22Rv1 (cell line): ENCODE results near the gene SHCBP1L.

Experiments
- H3K27ac ChIP-seq: fragments of 450-650 bp; 2 replicates; pipeline ENCODE4 v1.5.1; 2017
- CTCF ChIP-seq: fragments of 450-650 bp; IDR thresholded peaks from 2 replicates; pipeline ENCODE4 v1.5.1; 2017; ENCODE audit warnings: mild to moderate bottlenecking
- ZFX ChIP-seq: fragments of 450-650 bp; IDR thresholded peaks from 2 replicates; pipeline ENCODE4 v1.6.1; 2017; ENCODE audit warnings: antibody characterized with exemption, borderline replicate concordance

Gene SHCBP1L

GRCh38 chr1:182990413-182991144, 37.6 kb upstream of the SHCBP1L start:
- TF ChIP-seq ZFX: no peak
- TF ChIP-seq CTCF: no peak
- no peak overlapping the region for H3K27ac ChIP-seq

- TF ChIP-seq ZFX (no peak), CTCF (no peak)
- H3K27ac ChIP-seq: no peak overlapping the region
These were observed 32.9 kb upstream of the SHCBP1L start for GRCh38 chr1:182985876-182986275.

GRCh38 chr1:182984621-182985020, 31.7 kb upstream of the SHCBP1L start:
- no peak overlapping the region for H3K27ac ChIP-seq
- no peak for TF ChIP-seq CTCF
- TF ChIP-seq ZFX: no peak

GRCh38 chr1:182984138-182984537, 31.2 kb upstream of the SHCBP1L start:
- no peak overlapping the region for H3K27ac ChIP-seq
- no peak for TF ChIP-seq ZFX
- no peak for TF ChIP-seq CTCF

GRCh38 chr1:182978151-182978853, 25.3 kb upstream of the SHCBP1L start:
- TF ChIP-seq ZFX (no peak), CTCF (no peak)
- no peak overlapping the region for H3K27ac ChIP-seq

- no peak overlapping the region for H3K27ac ChIP-seq
- no peak for TF ChIP-seq CTCF
- no peak for TF ChIP-seq ZFX
These were observed 24.5 kb upstream of the SHCBP1L start for GRCh38 chr1:182977480-182977879.
